Skin of body (tissue), 2 donors: ENCODE data around the gene SIRT7. TPM values are rescaled to one million over a fixed set of nuclear protein-coding genes. Genes with fewer than 3 reads are reported as not detected.

Experiments used
- DNase-seq: peaks from one replicate; lab custom pipeline; 2025; lab: John Stamatoyannopoulos, UW
- total RNA-seq: library from RNA; depleted of rRNA; stranded (reverse); fragments of >200 nt; gene quantifications from one replicate; pipeline ENCODE4 v1.2.3, GENCODE V29; 2014

Gene SIRT7
- 12.6 TPM for total RNA-seq

- DNase-seq = peak; percentile 37
Measured at GRCh38 chr17:81917565-81918332, at the start of gene SIRT7. SIRT7 (minus strand) TSS chr17:81918176; CDS start chr17:81918131, 45 bp downstream.

- no peak for DNase-seq
Measured at GRCh38 chr17:81967244-81967532, 49.2 kb upstream of the SIRT7 start.

- DNase-seq = peak; percentile 33
Measured at GRCh38 chr17:81966343-81967243, 48.6 kb upstream of the SIRT7 start.

GRCh38 chr17:81964081-81964849 lies 46.3 kb upstream of the SIRT7 start:
- DNase-seq = no peak

GRCh38 chr17:81962499-81963441 lies 44.8 kb upstream of the SIRT7 start:
- no peak for DNase-seq

- no peak for DNase-seq
Measured at GRCh38 chr17:81961521-81962498, 43.8 kb upstream of the SIRT7 start.

GRCh38 chr17:81961087-81961511 lies 43.1 kb upstream of the SIRT7 start, which contains the start of gene NOTUM:
NOTUM (minus strand) TSS chr17:81961187; CDS start chr17:81960909, 278 bp downstream.
- no peak for DNase-seq

- DNase-seq = no peak
Measured at GRCh38 chr17:81960130-81960958, 42.4 kb upstream of the SIRT7 start.

- DNase-seq = no peak
Measured at GRCh38 chr17:81959362-81960129, 41.6 kb upstream of the SIRT7 start.

GRCh38 chr17:81958633-81959342 lies 40.8 kb upstream of the SIRT7 start:
- DNase-seq = no peak

- DNase-seq = no peak
Measured at GRCh38 chr17:81957691-81958432, 39.9 kb upstream of the SIRT7 start.

- no peak for DNase-seq
Measured at GRCh38 chr17:81956607-81957589, 38.9 kb upstream of the SIRT7 start.

GRCh38 chr17:81955756-81956544 lies 38.0 kb upstream of the SIRT7 start:
- DNase-seq = no peak

- no peak for DNase-seq
Measured at GRCh38 chr17:81955058-81955681, 37.2 kb upstream of the SIRT7 start.
